OCI-LY7 (cell line): Measurements from ENCODE around the gene IFT80.

Experiments used
- CTCF ChIP-seq: fragments of 200-600 bp; sonication (generic); conservative IDR thresholded peaks from 2 replicates; pipeline ENCODE4 v1.5.1; 2014; ENCODE audit warnings: mild to moderate bottlenecking, antibody characterized with exemption, low read length, moderate library complexity, mixed read lengths
- EZH2phosphoT487 ChIP-seq: fragments of 200-600 bp; sonication (generic); IDR thresholded peaks from 2 replicates; pipeline ENCODE4 v1.6.1; 2018; ENCODE audit warnings: low read depth, borderline replicate concordance, mild to moderate bottlenecking, mixed run types, antibody characterized with exemption, low read length, moderate library complexity, mixed read lengths

- TF ChIP-seq CTCF (no peak), EZH2phosphoT487 (no peak)
Observed at GRCh38 chr3:160286231-160286630, 112.8 kb downstream of the IFT80 start.
